Esophagus (tissue), 2 donors: ENCODE results near the gene FRMD1. TPM values are rescaled to one million over a fixed set of nuclear protein-coding genes. Genes with fewer than 3 reads are reported as not detected.

Experiments used
- H3K27ac ChIP-seq, 2 donors: one replicate each; pipeline ENCODE4 v1.5.1; 2013; ENCODE audit warnings: low read depth in 2 of 2, mild to moderate bottlenecking in 2 of 2, inconsistent platforms in 1 of 2, low read length in 1 of 2, moderate library complexity in 1 of 2
- H3K27me3 ChIP-seq, 2 donors: one replicate each; pipeline ENCODE4 v1.6.1; 2013; ENCODE audit warnings: low read length in 2 of 2, control low read depth in 1 of 2, mild to moderate bottlenecking in 1 of 2; ENCODE audit not compliant: insufficient read depth in 2 of 2, control insufficient read depth in 1 of 2
- H3K36me3 ChIP-seq, 2 donors: one replicate each; pipeline ENCODE4 v1.6.1; 2013; ENCODE audit warnings: low read length in 1 of 2; ENCODE audit not compliant: control insufficient read depth in 2 of 2, insufficient read depth in 2 of 2
- H3K4me1 ChIP-seq, 2 donors: one replicate each; pipeline ENCODE4 v1.6.1; 2013; ENCODE audit warnings: low read length in 1 of 2; ENCODE audit not compliant: control insufficient read depth in 2 of 2, insufficient read depth in 2 of 2
- H3K4me3 ChIP-seq, 2 donors: one replicate each; pipeline ENCODE4 v1.5.1; 2013; ENCODE audit warnings: low read length in 2 of 2, mild to moderate bottlenecking in 2 of 2, low read depth in 1 of 2, moderate library complexity in 1 of 2
- H3K9me3 ChIP-seq, 2 donors: one replicate each; pipeline ENCODE4 v1.6.1; 2013; ENCODE audit warnings: mild to moderate bottlenecking in 2 of 2, low read depth in 1 of 2, low read length in 1 of 2, moderate library complexity in 1 of 2; ENCODE audit not compliant: control insufficient read depth in 2 of 2, insufficient read depth in 1 of 2
- WGBS, 2 donors: extraction: QIAGEN DNeasy Blood & Tissue Kit; methylation state at CpG; one replicate each; pipeline ENCODE4 v1.1.7; 2013; 5-methylcytosine and 5-hydroxymethylcytosine counted together
- polyA plus RNA-seq, 2 donors: library from polyadenylated mRNA; stranded (reverse); fragments of 200-250 nt; gene quantifications; one replicate each; pipeline ENCODE4 v1.2.3, GENCODE V29; 2013
- donor health status: healthy with polysubstance abuse.
- donor health status: Bipolar disorder and iron deficiency.

Gene FRMD1
- polyA plus RNA-seq, 2 donors: 0.02 TPM

- H3K27ac ChIP-seq: no peak overlapping the region
- no peaks in the 10 kb centered on the region for H3K36me3 ChIP-seq
- WGBS, 2 donors: 91 to 92% methylated on average over 18 to 19 of the region's 19 CpGs
- peaks cover 0 to 4% of the 10 kb centered on the region in 2 donors for H3K9me3 ChIP-seq
- no peaks in the 10 kb centered on the region for H3K27me3 ChIP-seq
- peaks cover 0 to 2% of the 10 kb centered on the region in 2 donors for H3K4me1 ChIP-seq
- H3K4me3 ChIP-seq: no peak overlapping the region
Observed at GRCh38 chr6:168045141-168045691, 33.8 kb downstream of the FRMD1 start.

- Histone ChIP-seq H3K27ac (no peak overlapping the region), H3K4me1 (peaks cover 0 to 2% of the 10 kb centered on the region in 2 donors), H3K36me3 (no peaks in the 10 kb centered on the region), H3K9me3 (peaks cover 0 to 7% of the 10 kb centered on the region in 2 donors), H3K4me3 (no peak overlapping the region), H3K27me3 (no peaks in the 10 kb centered on the region)
- 92 to 93% methylated on average over 25 to 28 of the region's 28 CpGs for WGBS, 2 donors
Observed at GRCh38 chr6:168044521-168045130, 34.4 kb downstream of the FRMD1 start.

- 85 to 88% methylated on average over 21 of the region's 21 CpGs for WGBS, 2 donors
- Histone ChIP-seq H3K4me3 (no peak overlapping the region), H3K36me3 (no peaks in the 10 kb centered on the region), H3K4me1 (peaks cover 0 to 2% of the 10 kb centered on the region in 2 donors), H3K9me3 (peaks cover 0 to 9% of the 10 kb centered on the region in 2 donors), H3K27ac (no peak overlapping the region), H3K27me3 (no peaks in the 10 kb centered on the region)
Observed at GRCh38 chr6:168043848-168044415, 35.1 kb downstream of the FRMD1 start.

GRCh38 chr6:168043193-168043847 is 35.7 kb downstream of the FRMD1 start:
- H3K9me3 ChIP-seq: peaks cover 0 to 9% of the 10 kb centered on the region in 2 donors
- peaks cover 0 to 5% of the 10 kb centered on the region in 2 donors for H3K4me1 ChIP-seq
- no peak overlapping the region for H3K4me3 ChIP-seq
- no peaks in the 10 kb centered on the region for H3K27me3 ChIP-seq
- no peak overlapping the region for H3K27ac ChIP-seq
- no peaks in the 10 kb centered on the region for H3K36me3 ChIP-seq
- WGBS, 2 donors: 92 to 93% methylated on average over 17 of the region's 17 CpGs

GRCh38 chr6:168042426-168043192 is 36.4 kb downstream of the FRMD1 start:
- WGBS, 2 donors: 93 to 94% methylated on average over 29 of the region's 29 CpGs
- Histone ChIP-seq H3K36me3 (no peaks in the 10 kb centered on the region), H3K27me3 (no peaks in the 10 kb centered on the region), H3K27ac (no peak overlapping the region), H3K9me3 (peaks cover 0 to 9% of the 10 kb centered on the region in 2 donors), H3K4me3 (no peak overlapping the region), H3K4me1 (peaks cover 0 to 6% of the 10 kb centered on the region in 2 donors)

GRCh38 chr6:168041928-168042327 is 37.1 kb downstream of the FRMD1 start:
- Histone ChIP-seq H3K4me3 (no peak overlapping the region), H3K9me3 (peaks cover 0 to 9% of the 10 kb centered on the region in 2 donors), H3K4me1 (peaks cover 0 to 7% of the 10 kb centered on the region in 2 donors), H3K27ac (no peak overlapping the region), H3K27me3 (no peaks in the 10 kb centered on the region), H3K36me3 (no peaks in the 10 kb centered on the region)
- 86 to 90% methylated on average over 15 of the region's 15 CpGs for WGBS, 2 donors

- Histone ChIP-seq H3K9me3 (peaks cover 0 to 9% of the 10 kb centered on the region in 2 donors), H3K36me3 (no peaks in the 10 kb centered on the region), H3K4me3 (no peak overlapping the region), H3K4me1 (peaks cover 0 to 4% of the 10 kb centered on the region in 2 donors), H3K27me3 (no peaks in the 10 kb centered on the region), H3K27ac (no peak overlapping the region)
- 93 to 95% methylated on average over 15 of the region's 15 CpGs for WGBS, 2 donors
Observed at GRCh38 chr6:168040856-168041496, 38.0 kb downstream of the FRMD1 start.

- H3K9me3 ChIP-seq: peaks cover 0 to 9% of the 10 kb centered on the region in 2 donors
- no peak overlapping the region for H3K4me3 ChIP-seq
- WGBS, 2 donors: 85 to 87% methylated on average over 13 of the region's 13 CpGs
- no peaks in the 10 kb centered on the region for H3K36me3 ChIP-seq
- H3K27ac ChIP-seq: no peak overlapping the region
- H3K27me3 ChIP-seq: no peaks in the 10 kb centered on the region
- peaks cover 0 to 4% of the 10 kb centered on the region in 2 donors for H3K4me1 ChIP-seq
Observed at GRCh38 chr6:168039849-168040248, 39.2 kb downstream of the FRMD1 start.

GRCh38 chr6:168039301-168039700 is 39.7 kb downstream of the FRMD1 start:
- no peaks in the 10 kb centered on the region for H3K36me3 ChIP-seq
- H3K27ac ChIP-seq: no peak overlapping the region
- 83 to 90% methylated on average over 4 of the region's 4 CpGs for WGBS, 2 donors
- H3K27me3 ChIP-seq: no peaks in the 10 kb centered on the region
- H3K4me3 ChIP-seq: no peak overlapping the region
- H3K4me1 ChIP-seq: peaks cover 0 to 4% of the 10 kb centered on the region in 2 donors
- peaks cover 0 to 9% of the 10 kb centered on the region in 2 donors for H3K9me3 ChIP-seq
